ENCODE data around the gene PDS5B.

Gene PDS5B

DNA sequence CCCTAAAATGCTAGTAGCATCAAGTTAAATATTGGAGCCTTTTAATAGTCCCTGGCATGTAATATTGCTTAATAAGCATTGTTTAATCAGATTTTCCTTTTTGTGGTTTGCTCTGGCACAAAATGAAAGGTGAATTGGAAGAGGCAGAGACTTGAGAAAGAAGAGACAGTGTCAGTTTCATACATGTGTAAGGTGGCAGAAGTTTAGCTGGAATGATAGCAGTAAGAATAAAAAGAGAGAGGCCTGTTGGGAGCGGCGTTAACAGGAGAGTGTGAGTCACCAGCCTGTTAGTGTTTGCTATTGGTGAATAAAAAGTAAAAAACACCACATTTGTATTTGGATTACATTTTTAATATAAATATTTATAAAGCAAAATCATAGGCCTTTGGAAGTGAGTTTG lies 145.3 kb downstream of the PDS5B start:
- no peak overlapping the region for H3K4me2 ChIP-seq
- no peaks in the 10 kb centered on the region for H4K20me1 ChIP-seq
- no peak overlapping the region for H3K9ac ChIP-seq
- no peaks in the 10 kb centered on the region for H3K27me3 ChIP-seq
- peaks cover 41% of the 10 kb centered on the region for H3K36me3 ChIP-seq
- no peak overlapping the region for H3K4me3 ChIP-seq
- peaks cover under 1% of the 10 kb centered on the region; the same call in 1 of the 2 replicates for H3K4me1 ChIP-seq
- H3K9me3 ChIP-seq: peaks cover 13% of the 10 kb centered on the region
- no peak overlapping the region for H3K27ac ChIP-seq
- TF ChIP-seq Cebpa-rat (IDR thresholded peaks at IDR 0.05): no peak

DNA sequence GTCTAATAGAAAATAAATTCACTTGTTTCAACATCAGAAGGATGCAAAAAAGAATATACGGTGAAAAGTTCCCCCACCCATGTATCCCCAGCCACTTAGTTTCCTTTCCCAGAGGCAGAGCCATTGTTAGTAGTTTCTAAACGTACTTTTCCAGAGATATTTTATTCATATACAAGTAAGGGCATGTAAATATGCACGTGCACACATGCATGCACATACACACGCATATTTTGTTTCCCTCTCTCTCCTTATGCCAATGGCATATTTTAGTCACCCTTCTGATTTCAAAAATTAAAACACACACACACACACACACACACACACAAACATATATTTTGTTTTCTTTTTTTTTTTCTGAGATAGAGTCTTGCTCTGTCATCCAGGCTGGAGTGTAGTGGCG lies 147.4 kb downstream of the PDS5B start:
- Histone ChIP-seq H3K27ac (no peak overlapping the region), H4K20me1 (no peaks in the 10 kb centered on the region), H3K9ac (no peak overlapping the region), H3K4me2 (no peak overlapping the region), H3K9me3 (peaks cover 7% of the 10 kb centered on the region), H3K36me3 (peaks cover 36% of the 10 kb centered on the region), H3K4me3 (no peak overlapping the region), H3K27me3 (no peaks in the 10 kb centered on the region), H3K4me1 (peaks cover 10% of the 10 kb centered on the region)
- TF ChIP-seq Cebpa-rat (IDR thresholded peaks at IDR 0.05): no peak

DNA sequence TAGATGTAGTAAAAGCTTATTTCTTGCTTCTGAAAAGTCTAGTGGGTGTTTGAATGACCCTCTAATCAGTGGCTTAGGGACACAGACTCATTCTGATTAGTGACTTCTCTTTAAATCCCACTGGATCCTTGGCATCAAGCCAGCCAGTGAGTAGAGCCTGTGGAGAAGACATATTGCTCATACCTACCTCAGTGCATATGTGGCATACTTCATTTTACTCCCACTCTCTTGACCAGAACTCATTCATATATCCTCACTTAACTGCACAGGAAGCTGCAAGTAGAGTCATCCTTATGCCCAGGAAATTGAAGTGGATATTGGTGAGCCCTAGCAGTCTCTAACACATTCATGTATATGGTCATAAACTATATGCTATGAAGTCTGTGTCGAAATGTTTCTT lies 148.3 kb downstream of the PDS5B start:
- Histone ChIP-seq H3K9ac (no peak overlapping the region), H4K20me1 (no peaks in the 10 kb centered on the region), H3K4me2 (no peak overlapping the region), H3K27me3 (no peaks in the 10 kb centered on the region), H3K36me3 (peaks cover 34% of the 10 kb centered on the region), H3K4me3 (no peak overlapping the region), H3K4me1 (peaks cover 10% of the 10 kb centered on the region), H3K9me3 (peaks cover 3% of the 10 kb centered on the region), H3K27ac (no peak overlapping the region)
- TF ChIP-seq Cebpa-rat (IDR thresholded peaks at IDR 0.05): no peak

DNA sequence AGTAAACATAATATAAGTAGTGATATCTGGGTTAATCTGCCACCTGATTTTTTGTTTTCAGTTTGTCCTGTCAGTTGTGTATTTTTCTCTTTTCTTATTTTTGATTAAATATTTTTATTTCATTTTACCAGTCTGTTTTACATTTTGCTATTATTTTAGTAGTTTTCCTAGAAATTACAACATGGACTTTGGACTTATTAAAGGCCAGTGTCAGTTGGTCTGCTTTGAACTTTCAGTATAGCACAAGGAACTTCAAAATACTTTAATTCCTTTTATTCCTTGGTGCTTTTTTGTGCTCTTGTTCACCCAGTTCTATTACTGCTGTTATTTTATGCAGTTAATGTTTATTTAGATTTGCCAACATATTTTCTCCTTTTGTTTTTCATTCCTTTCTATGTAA lies 149.6 kb downstream of the PDS5B start:
- TF ChIP-seq Cebpa-rat (IDR thresholded peaks at IDR 0.05): no peak
- Histone ChIP-seq H3K27ac (no peak overlapping the region), H3K4me1 (peaks cover 10% of the 10 kb centered on the region), H3K36me3 (peaks cover 33% of the 10 kb centered on the region), H3K4me3 (no peak overlapping the region), H3K27me3 (no peaks in the 10 kb centered on the region), H3K9ac (no peak overlapping the region), H3K4me2 (no peak overlapping the region), H4K20me1 (no peaks in the 10 kb centered on the region), H3K9me3 (no peaks in the 10 kb centered on the region)

DNA sequence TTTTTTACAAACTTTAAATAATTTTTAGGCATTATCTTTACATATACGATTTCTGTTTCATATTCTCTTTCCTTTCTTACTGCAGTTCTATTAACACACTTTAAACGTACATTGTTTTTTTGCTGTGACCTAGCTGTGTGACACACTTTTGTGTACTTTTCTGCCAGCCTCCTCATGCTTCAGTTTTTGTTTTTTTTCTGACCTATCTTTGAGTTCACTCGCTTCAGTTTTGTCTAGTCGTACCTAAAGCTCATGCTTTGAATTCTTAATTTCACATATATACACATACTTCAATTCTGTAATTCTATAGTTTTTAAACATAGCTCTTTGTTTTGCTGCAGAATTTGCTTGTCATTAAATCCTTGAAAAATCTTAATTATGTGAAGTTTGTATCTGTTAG lies 150.4 kb downstream of the PDS5B start:
- peaks cover 10% of the 10 kb centered on the region for H3K4me1 ChIP-seq
- TF ChIP-seq Cebpa-rat (IDR thresholded peaks at IDR 0.05): no peak
- H4K20me1 ChIP-seq: no peaks in the 10 kb centered on the region
- H3K27me3 ChIP-seq: no peaks in the 10 kb centered on the region
- H3K9me3 ChIP-seq: no peaks in the 10 kb centered on the region
- peak overlapping the region; percentile 64 for H3K4me2 ChIP-seq
- peaks cover 35% of the 10 kb centered on the region for H3K36me3 ChIP-seq
- no peak overlapping the region for H3K9ac ChIP-seq
- no peak overlapping the region for H3K4me3 ChIP-seq
- peak overlapping the region; percentile 39; the same call in 1 of the 2 replicates for H3K27ac ChIP-seq

DNA sequence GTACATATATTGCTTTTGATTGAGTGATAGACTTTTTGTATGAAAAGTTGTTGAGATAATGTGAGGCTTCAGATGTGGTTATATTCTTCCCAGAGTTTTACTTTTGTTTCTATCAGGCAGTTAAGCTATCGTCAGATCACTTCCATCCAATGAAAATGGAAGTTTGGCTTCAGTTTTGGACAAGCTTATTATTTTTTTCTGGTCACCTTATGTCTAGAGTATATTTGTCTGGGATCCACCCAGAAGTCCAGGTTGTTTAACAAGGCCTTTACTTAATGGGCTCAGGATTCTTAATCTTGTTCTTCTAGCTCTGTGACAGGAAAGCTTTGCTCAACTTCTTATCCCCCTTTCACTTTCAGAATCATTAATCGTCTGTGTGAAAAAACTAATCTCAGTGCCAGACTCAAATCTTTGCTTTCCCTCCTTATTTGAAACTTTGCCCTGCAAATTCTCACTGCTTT lies 150.9 kb downstream of the PDS5B start:
- Histone ChIP-seq H4K20me1 (no peaks in the 10 kb centered on the region), H3K4me1 (peaks cover 10% of the 10 kb centered on the region), H3K9ac (peak overlapping the region; percentile 34), H3K27me3 (no peaks in the 10 kb centered on the region), H3K4me2 (peak overlapping the region; percentile 64), H3K36me3 (peaks cover 39% of the 10 kb centered on the region), H3K9me3 (no peaks in the 10 kb centered on the region), H3K4me3 (0 out of 2 replicates have a peak overlapping the region, but pooled peaks have one; percentile 19), H3K27ac (peak overlapping the region; percentile 39)
- no peak for TF ChIP-seq Cebpa-rat (IDR thresholded peaks at IDR 0.05)

DNA sequence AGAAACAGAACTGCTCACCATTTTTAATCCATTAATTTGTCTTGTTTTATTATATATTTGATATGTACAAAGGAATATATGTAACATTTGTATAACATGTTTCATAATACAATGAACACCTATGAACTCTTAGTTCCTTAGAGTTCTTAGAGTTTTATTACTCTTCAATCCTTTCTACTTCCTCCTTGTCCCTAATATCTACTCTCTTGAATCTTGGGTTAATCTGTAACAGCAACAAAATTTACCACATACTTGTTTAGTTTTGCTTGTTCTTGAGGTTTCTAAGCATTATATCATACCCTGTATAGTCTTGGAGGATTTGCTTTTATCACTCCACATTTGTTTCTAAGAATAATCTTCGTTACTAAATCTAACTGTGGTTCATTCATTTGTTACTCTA lies 151.4 kb downstream of the PDS5B start:
- Histone ChIP-seq H3K36me3 (peaks cover 42% of the 10 kb centered on the region), H3K9ac (peak overlapping the region; percentile 34; the same call in 1 of the 2 replicates), H3K4me1 (peaks cover 10% of the 10 kb centered on the region), H3K27ac (peak overlapping the region; percentile 39), H3K9me3 (no peaks in the 10 kb centered on the region), H4K20me1 (no peaks in the 10 kb centered on the region), H3K4me2 (peak overlapping the region; percentile 64), H3K4me3 (0 out of 2 replicates have a peak overlapping the region, but pooled peaks have one; percentile 19), H3K27me3 (no peaks in the 10 kb centered on the region)
- no peak for TF ChIP-seq Cebpa-rat (IDR thresholded peaks at IDR 0.05)

DNA sequence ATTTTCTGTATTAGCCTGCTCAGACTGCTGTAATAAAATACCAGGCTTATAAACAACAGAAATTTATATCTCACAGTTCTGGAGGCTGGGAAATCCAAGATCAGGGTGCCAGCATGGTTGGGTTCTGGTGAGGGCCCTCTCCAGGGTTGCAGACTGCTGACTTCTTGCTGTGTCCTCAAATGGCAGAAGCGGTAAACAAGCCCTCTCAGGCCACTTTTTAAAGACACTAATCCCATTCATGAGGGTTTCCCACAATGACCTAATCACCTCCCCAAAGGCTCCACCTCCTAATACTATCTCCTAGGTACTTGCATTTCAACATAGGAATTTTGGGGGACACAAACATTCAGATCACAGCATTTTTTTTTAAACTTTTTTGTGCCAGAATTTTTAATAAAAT lies 159.3 kb downstream of the PDS5B start:
- H3K36me3 ChIP-seq: peaks cover 80% of the 10 kb centered on the region
- H3K27ac ChIP-seq: no peak overlapping the region
- no peak for TF ChIP-seq Cebpa-rat (IDR thresholded peaks at IDR 0.05)
- no peaks in the 10 kb centered on the region for H3K4me1 ChIP-seq
- H3K4me2 ChIP-seq: no peak overlapping the region
- H3K9me3 ChIP-seq: no peaks in the 10 kb centered on the region
- H3K4me3 ChIP-seq: no peak overlapping the region
- H3K9ac ChIP-seq: no peak overlapping the region
- H4K20me1 ChIP-seq: no peaks in the 10 kb centered on the region
- no peaks in the 10 kb centered on the region for H3K27me3 ChIP-seq

DNA sequence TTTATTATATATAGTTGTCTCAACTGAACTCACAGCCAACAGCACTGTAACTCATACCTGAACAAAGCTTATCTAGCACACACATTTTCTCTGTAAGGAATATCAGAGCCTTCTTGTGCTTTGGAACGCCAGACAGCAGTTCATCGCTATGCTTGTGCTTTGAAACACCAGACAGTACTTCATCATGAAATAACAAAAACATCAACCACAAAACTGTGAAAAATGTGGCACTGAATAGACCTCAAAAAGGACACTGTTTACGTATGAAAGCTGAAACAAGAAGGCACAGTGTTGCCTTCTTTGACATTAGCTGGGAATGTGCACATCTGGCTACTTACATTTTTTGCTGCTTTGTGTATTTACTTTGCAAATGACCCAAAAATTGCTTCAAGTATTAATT lies 160.2 kb downstream of the PDS5B start:
- Histone ChIP-seq H4K20me1 (no peaks in the 10 kb centered on the region), H3K27me3 (no peaks in the 10 kb centered on the region), H3K36me3 (peaks cover 83% of the 10 kb centered on the region), H3K4me2 (no peak overlapping the region), H3K4me1 (no peaks in the 10 kb centered on the region), H3K9ac (no peak overlapping the region), H3K27ac (no peak overlapping the region), H3K9me3 (no peaks in the 10 kb centered on the region), H3K4me3 (no peak overlapping the region)
- TF ChIP-seq Cebpa-rat (IDR thresholded peaks at IDR 0.05): no peak

DNA sequence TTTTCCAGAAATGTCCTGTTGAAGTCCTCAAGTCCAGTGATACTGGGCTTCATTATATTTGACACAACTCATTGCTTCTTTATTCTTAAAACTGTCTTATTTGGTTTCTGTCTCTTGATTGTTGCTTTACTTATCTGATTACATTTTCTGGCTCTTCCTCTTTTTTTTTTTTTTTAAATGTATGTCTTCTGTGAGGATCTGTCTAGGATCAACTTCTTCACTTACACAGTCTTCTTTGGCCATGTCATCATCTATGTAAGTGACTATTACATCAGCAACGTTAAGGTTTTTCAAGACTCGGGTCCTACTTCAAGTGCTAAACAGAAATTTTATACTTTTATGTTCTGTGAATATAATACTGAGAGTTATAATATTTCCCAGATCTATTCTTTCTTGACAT lies 162.1 kb downstream of the PDS5B start:
- H3K9ac ChIP-seq: no peak overlapping the region
- H3K4me1 ChIP-seq: no peaks in the 10 kb centered on the region
- peaks cover 80% of the 10 kb centered on the region for H3K36me3 ChIP-seq
- no peak overlapping the region for H3K4me3 ChIP-seq
- H3K4me2 ChIP-seq: no peak overlapping the region
- no peak overlapping the region for H3K27ac ChIP-seq
- no peak for TF ChIP-seq Cebpa-rat (IDR thresholded peaks at IDR 0.05)
- no peaks in the 10 kb centered on the region for H3K9me3 ChIP-seq
- H4K20me1 ChIP-seq: no peaks in the 10 kb centered on the region
- H3K27me3 ChIP-seq: no peaks in the 10 kb centered on the region

DNA sequence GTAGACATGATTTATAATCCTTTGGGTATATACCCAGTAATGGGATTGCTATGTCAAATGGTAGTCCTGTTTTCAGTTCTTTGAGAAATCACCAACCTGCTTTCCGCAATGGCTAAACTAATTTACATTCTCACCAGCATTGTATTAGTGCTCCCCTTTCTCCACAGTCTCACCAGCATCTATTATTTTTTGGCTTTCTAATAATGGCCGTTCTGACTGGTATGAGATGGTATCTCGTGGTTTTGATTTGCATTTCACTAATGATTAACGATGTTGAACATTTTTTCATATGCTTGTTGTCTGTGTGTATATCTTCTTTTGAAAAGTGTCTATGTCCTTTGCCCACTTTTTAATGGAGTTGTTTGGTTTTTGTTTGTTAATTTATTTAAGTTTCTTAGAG lies 165.1 kb downstream of the PDS5B start:
- Histone ChIP-seq H3K4me2 (no peak overlapping the region), H3K9ac (no peak overlapping the region), H3K36me3 (peaks cover 80% of the 10 kb centered on the region), H3K9me3 (no peaks in the 10 kb centered on the region), H4K20me1 (no peaks in the 10 kb centered on the region), H3K4me1 (no peaks in the 10 kb centered on the region), H3K27me3 (no peaks in the 10 kb centered on the region), H3K27ac (no peak overlapping the region), H3K4me3 (no peak overlapping the region)
- no peak for TF ChIP-seq Cebpa-rat (IDR thresholded peaks at IDR 0.05)

Data from BLaER1 (cell line).